IPS-15b (cell line): ENCODE data around the gene UPK1B.
"Not testable (repeated sequence)": the region's sequence is repeated elsewhere in the genome, so short reads cannot be mapped to it uniquely, and the experiment has no call there.

Experiments used
- H3K27me3 ChIP-seq: one replicate; pipeline ENCODE4 v1.6.1; 2013; ENCODE audit warnings: low read length; ENCODE audit not compliant: control insufficient read depth, insufficient read depth
- H3K36me3 ChIP-seq: one replicate; pipeline ENCODE4 v1.6.1; 2013; ENCODE audit warnings: low read length; ENCODE audit not compliant: control insufficient read depth, insufficient read depth
- H3K4me1 ChIP-seq: one replicate; pipeline ENCODE4 v1.6.1; 2013; ENCODE audit warnings: mild to moderate bottlenecking, low read length; ENCODE audit not compliant: control insufficient read depth, insufficient read depth
- H3K4me3 ChIP-seq: one replicate; pipeline ENCODE4 v1.5.1; 2013; ENCODE audit warnings: low read depth, low read length
- H3K9ac ChIP-seq: one replicate; pipeline ENCODE4 v1.6.1; 2013; ENCODE audit warnings: low read depth, mild to moderate bottlenecking, low read length
- H3K9me3 ChIP-seq: one replicate; pipeline ENCODE4 v1.6.1; 2013; ENCODE audit warnings: mild to moderate bottlenecking, low read length; ENCODE audit not compliant: control insufficient read depth, insufficient read depth

The UPK1B gene

DNA sequence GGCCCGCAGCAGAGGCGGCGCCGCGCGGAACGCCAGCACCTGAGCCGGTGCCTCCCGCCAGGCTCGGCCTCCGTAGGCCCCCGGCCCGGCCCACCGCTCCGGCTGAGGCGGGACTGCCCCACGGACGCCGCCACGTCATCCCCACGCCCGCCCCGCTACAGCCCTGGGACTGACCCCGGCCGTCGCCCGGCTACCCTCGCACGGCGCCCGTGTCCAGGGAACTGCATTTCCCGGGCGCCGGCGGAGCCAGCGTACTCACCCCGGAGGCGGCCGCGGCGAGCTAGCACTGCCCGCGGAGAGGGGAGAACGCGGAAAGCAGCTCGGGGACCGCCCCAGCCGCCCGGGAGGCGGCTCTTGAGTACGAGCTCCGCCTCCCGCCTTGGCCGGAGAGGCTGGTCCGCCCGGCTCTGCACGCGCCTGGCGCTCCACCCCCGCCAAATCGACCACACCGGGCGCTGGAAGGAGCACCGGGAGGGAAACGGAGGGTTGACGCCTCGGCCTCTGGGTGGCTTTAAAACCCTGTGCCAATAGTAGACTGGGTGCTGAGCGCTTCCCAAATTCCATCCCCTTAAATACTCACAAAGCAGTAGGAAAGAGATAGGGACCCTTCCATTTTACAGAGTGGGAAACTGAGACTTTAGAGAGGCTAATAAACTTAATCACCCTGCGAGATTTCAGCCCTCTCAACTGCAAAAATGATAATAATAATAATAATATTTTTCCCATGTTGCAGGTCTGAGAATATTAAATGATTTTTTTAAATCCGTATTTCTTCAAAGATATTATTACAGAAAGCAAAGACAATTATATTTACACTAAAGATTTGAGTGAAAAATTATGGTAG lies 67.4 kb downstream of the UPK1B start, which contains the start of gene B4GALT4:
Gene B4GALT4, minus strand, starts transcription at position 288 of the 844 bp plus-strand sequence. CDS start 10,779 bp downstream, outside the sequence.
- peak within 1 kb of the TSS; percentile 79 for H3K9ac ChIP-seq
- H3K4me1 ChIP-seq, result no peaks in the 10 kb centered on the region
- H3K27me3 ChIP-seq, result no peaks in the 10 kb centered on the region
- peak within 1 kb of the TSS; percentile 61 for H3K4me3 ChIP-seq
- no peaks in the 10 kb centered on the region for H3K9me3 ChIP-seq
- H3K36me3 ChIP-seq, result peaks cover 8% of the 10 kb centered on the region

DNA sequence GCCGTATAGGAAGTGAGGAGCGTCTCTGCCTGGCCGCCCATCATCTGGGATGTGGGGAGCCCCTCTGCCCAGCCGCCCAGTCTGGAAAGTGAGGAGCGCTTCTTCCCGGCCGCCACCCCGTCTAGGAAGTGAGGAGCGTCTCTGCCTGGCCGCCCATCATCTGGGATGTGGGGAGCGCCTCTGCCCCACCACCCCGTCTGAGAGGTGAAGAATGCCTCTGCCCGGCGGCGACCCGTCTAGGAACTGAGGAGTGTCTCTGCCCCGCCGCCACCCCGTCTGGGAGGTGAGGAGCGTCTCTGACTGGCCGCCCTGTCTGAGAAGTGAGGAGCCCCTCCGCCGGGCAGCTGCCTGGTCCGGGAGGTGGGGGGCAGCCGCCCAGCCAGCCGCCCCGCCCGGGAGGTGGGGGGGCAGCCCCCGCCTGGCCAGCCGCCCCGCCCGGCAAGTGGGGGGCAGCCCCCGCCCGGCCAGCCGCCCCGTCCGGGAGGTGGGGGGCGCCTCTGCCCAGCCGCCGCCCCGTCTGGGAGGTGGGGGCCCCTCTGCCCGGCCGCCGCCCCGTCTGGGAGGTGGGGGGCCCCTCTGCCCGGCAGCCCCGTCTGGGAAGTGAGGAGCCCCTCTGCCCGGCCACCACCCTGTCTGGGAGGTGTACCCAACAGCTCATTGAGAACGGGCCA lies 69.1 kb downstream of the UPK1B start:
- H3K4me3 ChIP-seq, H3K36me3 ChIP-seq, H3K9ac ChIP-seq, H3K9me3 ChIP-seq, H3K27me3 ChIP-seq, H3K4me1 ChIP-seq: not testable (repeated sequence)

DNA sequence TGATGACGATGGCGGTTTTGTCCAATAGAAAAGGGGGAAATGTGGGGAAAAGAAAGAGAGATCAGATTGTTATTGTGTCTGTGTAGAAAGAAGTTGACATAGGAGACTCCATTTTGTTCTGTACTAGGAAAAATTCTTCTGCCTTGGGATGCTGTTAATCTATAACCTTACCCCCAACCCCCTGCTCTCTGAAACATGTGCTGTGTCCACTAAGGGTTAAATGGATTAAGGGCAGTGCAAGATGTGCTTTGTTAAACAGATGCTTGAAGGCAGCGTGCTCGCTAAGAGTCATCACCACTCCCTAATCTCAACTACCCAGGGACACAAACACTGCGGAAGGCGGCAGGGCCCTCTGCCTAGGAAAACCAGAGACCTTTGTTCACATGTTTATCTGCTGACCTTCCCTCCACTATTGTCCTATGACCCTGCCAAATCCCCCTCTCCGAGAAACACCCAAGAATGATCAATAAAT lies 69.7 kb downstream of the UPK1B start:
- not testable (repeated sequence) for H3K36me3 ChIP-seq, H3K9me3 ChIP-seq, H3K4me1 ChIP-seq, H3K4me3 ChIP-seq, H3K9ac ChIP-seq, H3K27me3 ChIP-seq

DNA sequence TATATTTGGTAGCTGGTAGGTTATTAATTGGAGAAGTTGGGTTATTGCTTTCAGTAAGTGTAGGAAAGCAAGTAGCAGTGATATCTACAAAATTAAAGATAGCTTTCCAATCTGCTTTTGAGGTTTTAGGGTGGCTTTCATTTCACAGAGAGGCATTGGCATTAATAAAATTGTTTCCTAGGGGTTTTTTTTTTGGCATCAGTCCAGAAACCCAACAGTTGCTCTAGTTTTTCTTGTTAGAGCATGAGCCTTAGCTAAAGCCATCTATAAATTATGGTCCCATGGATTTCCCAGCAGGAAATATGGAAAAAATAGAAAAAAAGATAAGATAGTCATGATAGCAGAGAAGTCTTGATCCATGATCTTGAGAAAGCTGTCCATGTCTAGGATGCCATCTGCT lies 70.3 kb downstream of the UPK1B start:
- Histone ChIP-seq H3K27me3 (no peaks in the 10 kb centered on the region), H3K36me3 (no peaks in the 10 kb centered on the region), H3K4me1 (no peaks in the 10 kb centered on the region), H3K4me3 (no peak overlapping the region), H3K9me3 (no peaks in the 10 kb centered on the region), H3K9ac (no peak overlapping the region)

DNA sequence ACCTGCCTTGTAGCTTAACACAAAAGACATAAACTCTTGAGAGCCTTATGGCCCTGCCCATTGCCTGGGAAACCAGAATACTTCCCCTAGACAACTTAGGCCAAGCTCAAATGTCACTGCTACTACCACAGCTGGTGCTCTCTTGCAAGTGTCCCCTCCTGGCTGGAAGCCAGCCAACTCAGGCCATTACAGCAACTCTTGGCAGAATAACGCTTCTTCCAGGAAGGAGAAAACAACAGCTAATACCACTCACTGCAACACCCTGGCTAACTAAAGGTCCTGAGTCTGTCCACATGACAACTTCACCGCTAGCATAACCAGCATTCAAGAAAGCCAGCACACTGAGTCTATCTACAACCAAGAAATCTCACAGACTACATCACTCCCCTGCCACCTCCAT lies 72.4 kb downstream of the UPK1B start:
- H3K27me3 ChIP-seq, result no peaks in the 10 kb centered on the region
- no peak overlapping the region for H3K4me3 ChIP-seq
- H3K4me1 ChIP-seq, result no peaks in the 10 kb centered on the region
- H3K9ac ChIP-seq, result no peak overlapping the region
- no peaks in the 10 kb centered on the region for H3K9me3 ChIP-seq
- no peaks in the 10 kb centered on the region for H3K36me3 ChIP-seq
